NCI-H1694 (cell line): ENCODE measurements around the gene TTC9.
"Not testable (repeated sequence)": the region's sequence is repeated elsewhere in the genome, so short reads cannot be mapped to it uniquely, and the experiment has no call there.

ENCODE experiments used
- DNase-seq: peaks from one replicate; lab custom pipeline; 2025; lab: John Stamatoyannopoulos, UW

The TTC9 gene

GRCh38 chr14:70680748-70681147, 39.0 kb downstream of the TTC9 start:
- no peak for DNase-seq

GRCh38 chr14:70683983-70684382, 42.3 kb downstream of the TTC9 start:
- no peak for DNase-seq

- no peak for DNase-seq
These were observed 43.9 kb downstream of the TTC9 start for GRCh38 chr14:70685474-70686197.

GRCh38 chr14:70692210-70692609, 50.5 kb downstream of the TTC9 start:
- no peak for DNase-seq

GRCh38 chr14:70696026-70696425, 54.3 kb downstream of the TTC9 start:
- no peak for DNase-seq

GRCh38 chr14:70697701-70698100, 56.0 kb downstream of the TTC9 start:
- no peak for DNase-seq

GRCh38 chr14:70698288-70698687, 56.6 kb downstream of the TTC9 start:
- no peak for DNase-seq

- DNase-seq = no peak
These were observed 57.9 kb downstream of the TTC9 start for GRCh38 chr14:70699646-70700045.

- no peak for DNase-seq
These were observed 59.4 kb downstream of the TTC9 start for GRCh38 chr14:70700955-70701585.

GRCh38 chr14:70701610-70702009, 59.9 kb downstream of the TTC9 start:
- no peak for DNase-seq

- no peak for DNase-seq
These were observed 60.4 kb downstream of the TTC9 start for GRCh38 chr14:70702161-70702560.

GRCh38 chr14:70703621-70704168, 62.0 kb downstream of the TTC9 start:
- DNase-seq = not testable (repeated sequence)

- no peak for DNase-seq
These were observed 63.2 kb downstream of the TTC9 start for GRCh38 chr14:70704960-70705359.

- no peak for DNase-seq
These were observed 64.5 kb downstream of the TTC9 start for GRCh38 chr14:70706177-70706576.

- no peak for DNase-seq
These were observed 65.7 kb downstream of the TTC9 start for GRCh38 chr14:70707138-70708038.

GRCh38 chr14:70708717-70709570, 67.2 kb downstream of the TTC9 start:
- no peak for DNase-seq

GRCh38 chr14:70709726-70710382, 68.1 kb downstream of the TTC9 start:
- DNase-seq = no peak

- no peak for DNase-seq
These were observed 69.7 kb downstream of the TTC9 start for GRCh38 chr14:70711451-70711850.

- no peak for DNase-seq
These were observed 71.4 kb downstream of the TTC9 start for GRCh38 chr14:70713096-70713495.

- no peak for DNase-seq
These were observed 71.8 kb downstream of the TTC9 start for GRCh38 chr14:70713511-70713916.

- DNase-seq = peak; percentile 90
These were observed 72.4 kb downstream of the TTC9 start for GRCh38 chr14:70714055-70714550.
